Kasumi-1 (cell line): ENCODE results near the gene AMBRA1.
A peak's percentile ranks its signal among the peaks of the same experiment; 100 is the strongest.

ENCODE experiments used
- DNase-seq, 2 experiments: peaks; one replicate each; lab custom pipeline; 2025; lab: John Stamatoyannopoulos, UW

Gene AMBRA1

DNA sequence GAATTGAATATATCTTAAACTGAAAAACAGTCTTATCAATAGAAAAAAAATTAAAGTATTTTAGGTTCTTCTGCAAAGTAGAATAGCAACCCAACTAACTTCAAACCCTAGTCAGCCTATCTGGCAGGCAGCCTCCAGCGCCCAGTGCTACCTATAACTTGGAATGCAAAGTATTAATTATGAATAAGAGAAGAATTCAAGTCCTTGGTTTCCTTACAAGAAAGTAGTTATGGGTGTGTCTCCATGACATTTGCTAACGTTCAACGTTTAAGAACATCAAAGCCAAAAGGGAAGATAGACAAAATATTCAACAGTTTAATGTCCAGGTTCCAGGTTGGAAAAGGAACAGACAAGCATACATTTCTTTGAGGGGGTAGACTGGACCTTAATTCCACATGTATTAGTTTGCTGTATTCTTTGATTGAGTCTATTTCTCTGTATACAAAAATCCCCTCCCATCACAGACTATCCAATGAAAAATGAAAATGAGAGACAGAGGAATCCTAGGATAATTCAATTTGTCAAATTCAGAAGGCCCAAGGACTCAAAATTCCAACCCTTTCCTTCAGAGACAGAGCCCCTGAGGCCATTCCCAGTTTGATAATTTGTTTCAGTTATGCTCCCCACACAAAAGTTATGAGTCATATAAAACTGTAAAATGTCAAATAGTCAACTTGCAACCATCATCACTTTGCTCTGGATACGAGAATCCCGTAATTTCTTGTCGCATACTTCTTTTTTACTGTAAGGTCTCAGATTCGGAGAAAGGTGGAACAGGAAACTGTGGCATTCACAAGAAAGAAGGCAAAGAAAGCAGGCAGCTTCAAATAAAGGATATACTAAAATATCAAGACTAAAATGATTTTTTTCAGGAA lies 118.5 kb downstream of the AMBRA1 start:
- DNase-seq, result no peak

DNA sequence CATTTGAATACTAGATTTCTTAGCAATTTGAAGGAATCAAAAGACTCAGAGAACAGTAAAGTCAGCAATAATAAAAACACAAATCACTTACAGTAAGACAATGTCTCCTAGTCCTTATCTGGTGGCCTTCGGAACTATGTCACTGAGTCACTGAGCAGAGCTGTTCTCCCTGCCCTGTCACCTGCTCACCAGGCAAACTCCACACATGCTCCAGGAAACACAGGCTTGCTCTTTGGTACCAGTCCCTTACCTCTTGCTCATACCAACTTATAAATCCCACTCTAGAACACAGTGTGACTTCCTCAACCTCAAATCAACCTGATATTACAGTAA lies 121.2 kb downstream of the AMBRA1 start:
- no peak for DNase-seq

- no peak for DNase-seq
These were observed 121.7 kb downstream of the AMBRA1 start for GRCh38 chr11:46471943-46472661.

DNA sequence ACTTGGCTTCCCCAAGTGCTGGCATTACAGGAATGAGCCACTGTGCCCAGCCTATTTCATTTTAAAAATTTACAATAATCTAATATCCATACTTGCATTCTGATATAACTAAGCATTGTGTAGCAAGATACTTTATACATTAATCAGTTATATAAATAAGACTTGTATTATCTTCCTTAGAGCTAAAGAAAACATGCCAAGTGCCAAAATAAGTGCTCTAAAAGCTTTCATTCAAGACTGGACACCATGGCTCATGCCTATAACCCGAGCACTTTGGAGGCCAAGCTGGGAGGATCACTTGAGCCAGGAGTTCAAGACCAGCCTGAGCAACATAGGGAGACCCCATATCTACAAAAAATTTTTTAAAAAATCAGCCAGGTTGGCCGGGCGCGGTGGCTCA lies 123.9 kb downstream of the AMBRA1 start:
- no peak for DNase-seq

DNA sequence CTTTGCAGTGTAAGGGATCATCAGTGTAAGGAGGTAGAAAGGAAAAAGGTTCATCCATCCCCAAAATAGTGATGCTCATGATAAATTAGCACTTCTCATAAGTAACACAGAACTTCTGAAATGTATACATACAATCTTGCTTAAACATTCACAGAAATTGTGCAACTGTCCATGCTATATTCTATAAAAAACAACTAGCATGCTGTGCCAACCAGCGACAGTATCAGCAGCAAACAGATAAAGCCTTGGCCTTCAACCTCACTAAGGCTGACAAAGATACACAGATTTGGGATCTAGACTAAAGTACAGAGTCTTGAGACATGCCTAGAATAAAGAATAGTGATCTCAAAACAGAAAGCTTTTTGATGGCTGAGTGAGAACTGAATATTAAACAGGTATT lies 128.1 kb downstream of the AMBRA1 start:
- DNase-seq, result no peak

GRCh38 chr11:46463701-46464421 lies 130.0 kb downstream of the AMBRA1 start:
- DNase-seq, result no peak

GRCh38 chr11:46461461-46461927 lies 132.3 kb downstream of the AMBRA1 start:
- DNase-seq, result no peak

DNA sequence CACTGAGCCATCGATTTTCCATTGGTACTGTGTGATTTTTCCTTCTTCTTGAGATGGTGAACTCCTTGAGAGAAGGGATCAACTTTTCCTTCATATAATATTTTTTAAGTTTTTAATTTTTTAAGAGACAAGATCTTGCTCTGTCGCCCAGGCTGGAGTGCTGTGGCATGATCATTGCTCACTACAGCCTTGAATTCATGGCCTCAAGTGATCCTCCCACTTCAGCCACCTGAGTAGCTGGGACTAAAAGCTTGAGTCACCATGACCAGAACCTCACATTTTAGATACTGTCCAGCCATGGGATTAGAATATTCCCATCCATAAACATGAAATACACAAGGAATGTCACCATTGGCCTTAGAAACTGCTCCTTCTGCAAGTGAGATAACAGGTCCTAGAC lies 135.3 kb downstream of the AMBRA1 start:
- no peak for DNase-seq

DNA sequence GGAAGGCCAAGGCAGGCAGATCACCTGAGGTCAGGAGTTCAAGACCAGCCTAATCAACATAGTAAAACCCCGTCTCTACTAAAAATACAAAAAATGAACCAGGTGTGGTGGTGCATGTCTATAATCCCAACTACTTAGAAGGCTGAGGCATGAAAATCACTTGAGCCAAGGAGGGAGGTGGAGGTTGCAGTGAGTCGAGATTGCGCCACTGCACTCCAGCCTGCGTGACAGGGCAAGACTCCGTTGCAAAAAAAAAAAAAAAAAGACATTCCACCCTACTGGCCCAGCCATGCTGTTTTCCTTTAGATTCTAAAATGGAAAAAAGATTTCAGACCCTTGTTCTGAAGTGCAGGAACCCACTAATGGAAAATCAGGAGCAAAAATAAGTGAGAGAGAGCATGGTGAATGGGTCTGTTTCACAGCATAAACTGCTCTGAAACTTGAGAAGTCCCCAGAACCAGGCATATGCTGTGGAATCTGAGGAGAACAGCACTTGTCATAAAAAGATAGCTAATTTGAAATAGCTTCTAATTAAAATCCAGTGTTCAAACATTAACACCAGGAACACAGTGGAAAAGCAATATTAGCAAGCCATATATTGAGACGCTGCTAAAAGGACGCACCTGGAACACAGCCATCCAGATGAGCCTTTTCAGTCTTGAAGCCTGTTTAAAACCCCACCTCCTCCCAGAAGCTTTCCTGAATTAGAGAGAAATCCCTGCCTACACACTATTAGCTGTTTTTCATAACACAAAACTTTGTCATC lies 136.0 kb downstream of the AMBRA1 start:
- DNase-seq, result no peak

DNA sequence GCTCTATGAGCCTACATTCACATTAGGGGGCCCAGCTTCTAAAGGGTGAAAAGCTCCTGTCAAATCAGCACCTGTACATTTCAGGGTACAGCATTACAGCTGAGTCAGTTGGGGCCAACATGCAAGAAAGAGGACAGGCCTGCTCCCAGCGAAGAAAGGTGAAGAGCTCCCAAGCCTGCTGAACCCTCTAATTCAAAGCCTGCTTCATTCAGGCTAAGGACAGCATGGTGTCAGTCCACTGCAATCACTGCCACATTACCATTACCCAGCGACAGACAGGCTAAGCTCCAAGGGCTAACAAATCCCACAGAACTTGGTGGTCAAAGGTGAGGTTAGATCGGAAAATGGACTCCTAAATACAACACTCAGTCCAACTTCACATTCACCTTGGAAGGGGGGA lies 136.8 kb downstream of the AMBRA1 start:
- DNase-seq, result no peak

- DNase-seq, result no peak
These were observed 137.4 kb downstream of the AMBRA1 start for GRCh38 chr11:46456269-46457001.

GRCh38 chr11:46455834-46456233 lies 138.0 kb downstream of the AMBRA1 start:
- no peak for DNase-seq

DNA sequence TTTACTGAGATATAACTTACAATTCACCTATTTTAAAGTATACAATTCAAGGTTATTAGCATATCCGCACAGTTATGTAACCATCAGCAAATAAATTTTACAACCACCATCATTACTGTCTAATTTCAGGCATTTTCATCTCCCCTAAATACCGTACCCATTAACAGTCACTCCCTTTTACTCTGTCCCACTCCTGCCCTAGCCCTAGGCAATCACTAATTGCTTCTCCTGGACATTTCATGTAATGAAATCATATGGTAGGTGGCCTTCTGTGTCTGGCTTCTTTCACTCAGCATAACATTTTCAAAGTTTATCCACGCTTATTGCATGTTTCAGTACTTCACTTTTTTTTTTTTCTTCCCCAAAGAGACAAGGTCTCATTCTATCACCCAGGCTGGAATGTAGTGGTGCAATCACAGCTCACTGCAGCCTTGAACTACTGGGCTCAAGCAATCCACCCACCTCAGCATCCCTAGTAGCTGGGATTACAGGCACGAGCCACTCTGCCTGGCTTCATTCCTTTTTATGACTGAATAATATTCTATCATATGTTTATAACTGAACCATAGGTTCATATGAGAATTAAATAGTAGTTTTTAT lies 140.8 kb downstream of the AMBRA1 start:
- DNase-seq, result no peak

DNA sequence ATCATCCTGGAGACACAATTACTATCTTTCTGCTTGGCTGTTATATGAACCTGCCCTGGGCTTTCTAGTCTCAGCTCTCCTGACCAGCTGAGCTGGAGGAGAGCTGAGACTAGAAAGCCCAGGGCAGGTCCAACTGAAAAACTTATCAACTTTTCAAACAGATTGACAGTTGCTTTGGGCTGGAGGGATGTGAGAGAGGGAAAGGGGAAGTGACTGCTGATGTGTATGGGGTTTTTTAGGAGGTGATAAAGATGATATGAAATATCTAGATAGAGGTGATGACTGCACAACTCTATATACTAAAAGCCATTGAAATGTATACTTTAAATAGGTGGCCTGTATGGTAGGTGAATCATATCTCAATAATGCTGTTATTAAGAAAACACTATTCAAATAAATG lies 142.1 kb downstream of the AMBRA1 start:
- DNase-seq, result peak; percentile 1 to 10

DNA sequence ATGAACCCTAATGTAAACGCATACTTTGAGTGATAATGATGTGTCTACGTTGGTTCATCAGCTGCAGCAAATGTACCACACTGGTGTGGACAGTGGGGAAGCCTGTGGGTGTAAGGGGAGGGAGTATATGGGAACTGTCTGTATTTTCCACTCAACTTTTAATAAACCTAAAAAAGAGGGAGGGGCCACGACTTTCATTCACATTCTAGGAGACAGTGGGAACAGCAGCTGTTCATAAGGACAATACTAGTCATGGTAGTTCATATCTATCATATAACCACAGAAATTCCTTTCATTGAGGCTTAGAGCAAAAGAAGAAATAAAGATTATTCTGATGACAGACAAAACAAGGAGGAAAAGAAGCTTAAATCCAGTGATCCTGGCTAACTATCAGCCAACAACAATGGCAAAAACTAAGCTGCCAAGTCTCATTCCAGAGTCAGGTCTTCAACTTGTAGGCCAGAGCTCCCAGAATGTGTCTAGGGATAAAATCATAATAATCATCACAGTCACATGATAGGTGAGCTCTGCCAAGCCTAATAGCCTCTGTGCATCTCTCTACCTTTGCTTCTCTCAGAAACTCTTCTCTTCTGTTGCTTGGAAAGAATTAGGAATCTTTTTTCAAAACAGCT lies 142.9 kb downstream of the AMBRA1 start:
- DNase-seq, result no peak

DNA sequence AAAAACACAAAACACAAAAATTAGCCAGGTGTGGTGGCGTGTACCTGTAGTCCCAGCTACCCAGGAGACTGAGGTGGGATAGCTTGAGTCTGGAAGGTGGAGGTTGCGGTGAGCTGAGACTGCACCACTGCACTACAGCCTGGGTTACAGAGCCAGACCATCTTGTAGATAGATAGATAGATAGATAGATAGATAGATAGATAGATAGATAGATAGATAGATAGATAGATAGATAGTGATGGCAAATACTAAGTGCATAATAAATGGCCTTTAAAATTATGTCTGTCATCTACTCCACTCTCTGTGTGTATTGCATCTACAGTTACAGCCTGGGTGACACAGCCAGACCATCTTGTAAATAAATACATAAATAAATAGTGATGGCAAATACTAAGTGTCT lies 146.3 kb downstream of the AMBRA1 start:
- DNase-seq, result no peak

- DNase-seq, result no peak
These were observed 147.7 kb downstream of the AMBRA1 start for GRCh38 chr11:46445920-46446771.

DNA sequence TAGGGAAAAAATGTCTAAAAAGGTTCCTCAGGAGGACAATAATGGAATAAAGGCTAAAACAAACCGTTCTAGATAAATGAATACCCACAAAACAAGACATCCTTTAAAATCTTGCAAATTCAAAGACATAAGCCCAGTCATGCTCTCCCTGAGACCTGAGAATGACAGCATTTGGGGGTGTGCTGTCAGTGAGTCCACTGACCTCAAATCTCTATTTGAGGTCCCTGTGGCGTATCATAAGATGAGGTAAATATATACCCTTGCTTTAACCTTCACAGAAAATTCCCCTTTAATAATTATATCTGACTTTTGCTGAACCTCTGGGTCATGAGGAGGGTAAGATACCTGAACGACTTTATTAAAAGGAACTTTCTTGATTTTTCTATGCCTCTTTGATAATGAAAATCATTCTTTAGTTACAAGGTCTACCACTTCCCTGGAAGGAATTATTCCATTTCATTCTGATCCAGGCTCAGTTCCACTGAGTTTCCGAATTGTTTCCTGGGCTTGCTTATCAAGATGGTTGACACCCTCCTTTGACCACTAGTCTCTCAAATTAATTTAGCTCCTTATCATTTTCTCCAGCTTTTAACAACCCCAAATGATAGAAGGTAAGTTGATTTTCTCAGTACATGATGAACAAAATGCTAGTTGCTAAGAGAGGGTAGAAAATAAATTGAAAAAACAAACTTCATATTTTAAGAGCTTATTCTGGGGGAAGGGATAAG lies 148.5 kb downstream of the AMBRA1 start:
- DNase-seq, result no peak

GRCh38 chr11:46444305-46444704 lies 149.5 kb downstream of the AMBRA1 start:
- DNase-seq, result no peak
